Naive thymus-derived CD8-positive, alpha-beta T cell (primary cell): ENCODE measurements around the gene AUNIP. TPM values are rescaled to one million over a fixed set of nuclear protein-coding genes. Genes with fewer than 3 reads are reported as not detected.

ENCODE experiments used
- ATAC-seq, 2 donors: fragments of 150-1000 bp; cut with Tn5 transposase in 1 of 2; sonication (Bioruptor Pico), chemical (Tn5 transposase) in 1 of 2; 1 replicate in 1 of 2; 2 replicates in 1 of 2; pipeline ENCODE4 v1.10.0; 2021; ENCODE audit warnings: mild to moderate bottlenecking in 2 of 2, moderate library complexity in 2 of 2
- POLR2A ChIA-PET: fragments of 350-600 bp; sonication (Branson Sonifier 250); formaldehyde crosslinking; loops from one replicate; lab custom pipeline; 2021; ENCODE audit warnings: antibody characterized with exemption; lab: Charles Lee
- DNase-seq, 10 donors: peaks; one replicate each; pipeline versions ENCODE4 v3.0.0 to v3.0.0-alpha.2; 2020 to 2022
- H3K27ac Mint-ChIP-seq, 10 donors: one replicate each; pipeline ENCODE4 v1.8.0; 2020 to 2022; ENCODE audit warnings: mild to moderate bottlenecking in 10 of 10, mixed read lengths in 10 of 10, moderate library complexity in 4 of 10, inconsistent platforms in 1 of 10
- H3K27me3 Mint-ChIP-seq, 5 donors: one replicate each; pipeline ENCODE4 v1.8.0; 2021 to 2022; ENCODE audit warnings: mixed read lengths in 5 of 5
- H3K36me3 Mint-ChIP-seq, 3 donors: one replicate each; pipeline ENCODE4 v1.8.0; 2020 to 2022; ENCODE audit warnings: mixed read lengths in 3 of 3, mild to moderate bottlenecking in 2 of 3, inconsistent platforms in 1 of 3
- H3K4me1 Mint-ChIP-seq, 4 donors: one replicate each; pipeline ENCODE4 v1.8.0; 2021 to 2022; ENCODE audit warnings: mixed read lengths in 4 of 4
- H3K4me3 Mint-ChIP-seq, 10 donors: one replicate each; pipeline ENCODE4 v1.8.0; 2020 to 2022; ENCODE audit warnings: mild to moderate bottlenecking in 10 of 10, mixed read lengths in 10 of 10, moderate library complexity in 6 of 10, inconsistent platforms in 1 of 10
- H3K9me3 Mint-ChIP-seq, 9 donors: one replicate each; pipeline ENCODE4 v1.8.0; 2020 to 2022; ENCODE audit warnings: mixed read lengths in 9 of 9, mild to moderate bottlenecking in 3 of 9, inconsistent platforms in 1 of 9, moderate library complexity in 1 of 9
- polyA plus RNA-seq, 3 donors: library from polyadenylated mRNA; unstranded; fragments of 300-500 nt; fragmentation: Illumina TruSeq; gene quantifications; one replicate each; pipeline ENCODE4 v1.2.3, GENCODE V29; 2021
- total RNA-seq, 8 experiments: library from RNA in 2 of 8; stranded (reverse) in 2 of 8; gene quantifications; one replicate each; pipeline ENCODE4 v1.2.3 and lab custom pipeline; 2021 to 2026

AUNIP gene
- total and polyA plus RNA-seq, 5 experiments from 2014 or later, result not detected

- POLR2A ChIA-PET, result interaction anchor here (0.7 to 2.6 kb wide), 38 partner anchors 10 to 588 kb away, joined by 3 to 30 read pairs (median 6); partner anchors contain the start of genes LDLRAP1, MAN1C1, PAFAH2 and PAQR7
- DNase-seq (peak; percentile 52 to 87 (median 72)), ATAC-seq (peak; percentile 64 to 76)
- Mint-ChIP-seq H3K27me3 (no peaks in the 10 kb centered on the region), H3K4me1 (peaks cover 20 to 47% (median 40%) of the 10 kb centered on the region in 4 donors), H3K4me3 (peak overlapping the region; percentile 91 to 99 (median 94)), H3K27ac (peak overlapping the region; percentile 95 to 99 (median 97)), H3K9me3 (no peaks in the 10 kb centered on the region), H3K36me3 (no peaks in the 10 kb centered on the region)
These were observed 38.8 kb downstream of the AUNIP start for GRCh38 chr1:25820247-25821111.

DNA sequence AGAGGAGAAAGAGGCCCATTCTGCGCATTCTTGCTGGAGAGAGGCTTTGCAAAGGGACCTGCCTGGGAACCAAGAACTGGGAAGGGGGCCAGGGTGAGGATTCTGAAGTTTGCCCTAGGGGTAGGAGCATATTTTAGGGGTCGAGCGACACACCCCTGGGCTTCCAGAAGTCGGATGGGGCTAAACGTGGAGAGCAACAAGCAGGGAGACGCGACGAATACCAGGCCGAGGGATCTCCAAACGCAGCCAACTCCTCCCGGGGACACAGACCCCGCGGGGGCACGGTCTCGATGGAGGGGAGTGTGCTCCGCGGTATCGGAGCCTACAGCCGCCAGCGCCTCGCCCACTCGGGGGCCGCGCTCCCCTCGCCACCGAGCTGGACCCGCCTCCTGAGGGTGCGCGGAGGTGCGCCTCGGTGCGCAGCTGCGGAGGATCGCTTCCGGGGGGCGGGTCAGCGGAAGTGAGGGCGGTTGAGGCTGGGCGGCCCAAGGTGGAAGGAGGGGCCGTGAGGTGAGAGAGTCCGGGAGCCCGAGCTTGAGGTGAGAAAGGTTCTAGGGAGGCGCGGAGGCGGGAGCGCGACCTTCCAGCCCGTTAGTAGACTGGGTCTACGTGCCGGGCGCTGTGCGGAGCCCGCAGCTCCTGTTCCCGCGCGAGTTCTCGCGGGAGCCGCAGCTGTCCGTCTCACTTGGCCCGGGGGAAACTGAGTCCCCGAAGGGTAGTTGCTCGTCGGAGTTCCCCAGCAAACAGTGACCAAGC lies 39.6 kb downstream of the AUNIP start, which contains the start of gene MTFR1L:
Gene MTFR1L, plus strand, starts transcription at position 464 of the 756 bp plus-strand sequence. CDS start 3,151 bp downstream, outside the sequence.
- POLR2A ChIA-PET, result interaction anchor here (0.5 to 2.6 kb wide), 38 partner anchors 9 to 1255 kb away, joined by 3 to 30 read pairs (median 5); partner anchors contain the start of genes HMGN2, LDLRAP1, MAN1C1 and PAFAH2
- Mint-ChIP-seq H3K4me1 (peaks cover 21 to 47% (median 40%) of the 10 kb centered on the region in 4 donors), H3K27ac (peak within 1 kb of the TSS; percentile 95 to 99 (median 97))

DNA sequence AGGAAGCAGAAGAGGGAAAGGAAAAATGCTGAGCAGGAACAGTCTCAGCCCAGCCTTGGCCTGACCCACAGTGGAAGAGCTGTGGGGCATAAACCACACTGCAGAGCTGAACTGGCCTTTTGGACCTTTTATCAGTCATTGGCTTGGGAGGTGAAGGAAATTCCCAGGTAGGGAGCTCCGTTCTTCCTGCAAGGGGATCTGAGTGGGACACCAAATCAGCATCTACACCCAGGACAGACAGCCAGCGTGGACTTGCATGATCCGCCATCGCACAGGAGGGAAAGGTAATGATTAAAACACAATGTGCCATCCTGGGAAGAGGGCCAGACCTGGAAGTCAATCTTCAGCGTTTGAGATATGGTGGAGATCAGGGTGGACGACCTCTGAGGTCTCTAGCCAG lies 40.7 kb downstream of the AUNIP start:
- DNase-seq (no peak), ATAC-seq (no peak)
- H3K9me3 Mint-ChIP-seq, result no peaks in the 10 kb centered on the region
- POLR2A ChIA-PET, result interaction anchor here (1.1 to 2.6 kb wide), 6 partner anchors 19 to 217 kb away, joined by 3 to 30 read pairs (median 10); partner anchors contain the start of genes PAQR7 and SELENON
- H3K36me3 Mint-ChIP-seq, result peaks cover 0 to 7% (median 5%) of the 10 kb centered on the region in 3 donors
- H3K4me1 Mint-ChIP-seq, result peaks cover 22 to 43% (median 37%) of the 10 kb centered on the region in 4 donors
- peak overlapping the region; percentile 91 to 99 (median 94) for H3K4me3 Mint-ChIP-seq
- no peaks in the 10 kb centered on the region for H3K27me3 Mint-ChIP-seq
- H3K27ac Mint-ChIP-seq, result peak overlapping the region; percentile 80 to 99 (median 95)

More for the DNA sequence above, 39.6 kb downstream of the AUNIP start, which contains the start of gene MTFR1L:
- Mint-ChIP-seq H3K4me3 (peak within 1 kb of the TSS; percentile 91 to 99 (median 94)), H3K27me3 (no peaks in the 10 kb centered on the region), H3K9me3 (no peaks in the 10 kb centered on the region), H3K36me3 (peaks cover 0 to 7% (median 0%) of the 10 kb centered on the region in 3 donors)
- DNase-seq (peak; percentile 89 to 95 (median 92)), ATAC-seq (peak; percentile 81 to 82)

DNA sequence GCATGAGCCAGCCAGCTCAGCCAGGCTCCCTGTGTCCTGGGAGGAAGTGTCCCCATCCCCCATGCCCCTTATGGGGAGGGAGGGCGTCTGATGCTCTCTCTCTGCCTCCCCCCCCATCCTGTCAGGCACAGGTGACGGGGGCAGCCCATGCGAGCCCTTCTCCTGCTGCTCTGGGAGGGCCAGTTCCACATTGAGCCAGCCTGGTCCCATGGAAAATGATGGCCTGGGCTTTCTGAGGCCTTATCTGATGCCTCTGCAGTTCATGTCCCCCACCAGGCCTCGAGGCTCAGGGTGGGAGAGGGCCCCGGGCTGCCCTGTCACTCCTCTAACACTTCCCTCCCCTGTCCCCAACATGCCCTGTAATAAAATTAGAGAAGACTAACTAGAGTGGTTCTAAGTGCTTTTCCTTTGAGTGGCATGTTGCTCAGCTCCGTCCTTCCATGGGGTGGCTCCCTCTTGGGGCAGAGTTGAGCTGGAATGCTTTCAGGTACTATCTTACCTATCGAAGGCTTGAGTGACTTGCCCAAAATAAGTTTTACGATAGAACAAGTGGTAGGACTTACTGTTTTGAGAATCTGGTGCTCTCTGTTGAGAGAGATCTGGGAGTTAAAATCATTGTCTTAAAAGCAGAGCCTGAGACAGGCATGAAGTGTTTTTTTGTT lies 41.3 kb downstream of the AUNIP start:
- Mint-ChIP-seq H3K4me3 (peak overlapping the region; percentile 59 to 99 (median 94)), H3K36me3 (peaks cover 0 to 7% (median 5%) of the 10 kb centered on the region in 3 donors), H3K27me3 (no peaks in the 10 kb centered on the region), H3K27ac (peak overlapping the region; percentile 67 to 99 (median 93)), H3K4me1 (peaks cover 22 to 41% (median 36%) of the 10 kb centered on the region in 4 donors), H3K9me3 (no peaks in the 10 kb centered on the region)
- DNase-seq (no peak), ATAC-seq (no peak)
- POLR2A ChIA-PET, result interaction anchor here (1.1 kb wide), 1 partner anchor 55 kb away, joined by 3 read pairs; no protein-coding TSS in a partner anchor

DNA sequence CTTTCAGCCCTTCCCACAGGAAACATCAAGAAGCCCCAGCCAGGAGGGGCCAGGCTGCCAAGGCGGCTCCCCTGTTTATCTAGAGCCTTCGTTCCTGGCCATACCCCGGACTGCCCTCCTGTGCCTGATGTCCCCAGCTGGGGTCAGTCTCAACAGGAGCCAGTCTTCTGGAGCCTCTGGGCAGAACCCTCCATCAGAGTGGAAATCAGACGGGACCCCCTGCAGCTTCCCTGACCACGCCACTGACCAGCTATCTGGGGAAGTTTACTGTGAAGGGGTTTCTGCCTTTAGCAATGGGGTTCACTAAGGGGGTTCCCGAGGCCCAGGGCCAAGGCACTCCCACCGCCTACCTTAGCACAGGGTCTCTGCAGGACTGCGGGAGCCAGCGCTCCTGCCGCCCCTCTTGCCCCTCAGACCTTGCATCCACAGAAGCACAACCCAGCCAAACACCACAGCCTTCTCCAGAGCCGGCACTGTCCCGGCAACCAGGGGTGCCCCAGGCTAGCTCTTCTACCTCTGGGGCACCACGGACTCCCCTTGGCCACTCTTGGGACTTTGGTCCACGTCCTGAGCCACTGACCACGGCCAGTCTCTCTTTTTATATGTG lies 43.0 kb downstream of the AUNIP start:
- no peak for DNase-seq
- H3K9me3 Mint-ChIP-seq, result no peaks in the 10 kb centered on the region
- no peak overlapping the region for H3K4me3 Mint-ChIP-seq
- POLR2A ChIA-PET, result interaction anchor here (0.6 to 1.6 kb wide), 3 partner anchors 41 to 268 kb away, joined by 3 read pairs; no protein-coding TSS in a partner anchor
- peaks cover 15 to 28% (median 23%) of the 10 kb centered on the region in 4 donors for H3K4me1 Mint-ChIP-seq
- no peak for ATAC-seq
- H3K27me3 Mint-ChIP-seq, result no peaks in the 10 kb centered on the region
- H3K27ac Mint-ChIP-seq, result peak overlapping the region in 2 of 10 donors; percentile 27 to 53
- peaks cover 0 to 7% (median 5%) of the 10 kb centered on the region in 3 donors for H3K36me3 Mint-ChIP-seq

GRCh38 chr1:25815208-25816111 lies 43.8 kb downstream of the AUNIP start:
- Mint-ChIP-seq H3K4me1 (peaks cover 13 to 28% (median 19%) of the 10 kb centered on the region in 4 donors), H3K27me3 (no peaks in the 10 kb centered on the region), H3K36me3 (peaks cover 0 to 7% (median 5%) of the 10 kb centered on the region in 3 donors), H3K27ac (peak overlapping the region in 6 of 10 donors; percentile 12 to 87 (median 60)), H3K4me3 (peak overlapping the region in 1 of 10 donors; percentile 24), H3K9me3 (no peaks in the 10 kb centered on the region)
- DNase-seq, result no peak
- POLR2A ChIA-PET, result interaction anchor here (0.6 to 1.6 kb wide), 4 partner anchors 42 to 268 kb away, joined by 3 read pairs; no protein-coding TSS in a partner anchor
- no peak for ATAC-seq

GRCh38 chr1:25814549-25815087 lies 44.6 kb downstream of the AUNIP start:
- DNase-seq (no peak), ATAC-seq (no peak)
- peaks cover 13 to 29% (median 20%) of the 10 kb centered on the region in 4 donors for H3K4me1 Mint-ChIP-seq
- H3K27ac Mint-ChIP-seq, result peak overlapping the region in 5 of 10 donors; percentile 12 to 87 (median 66)
- no peaks in the 10 kb centered on the region for H3K27me3 Mint-ChIP-seq
- POLR2A ChIA-PET, result interaction anchor here (0.6 to 1.4 kb wide), 2 partner anchors 11 to 217 kb away, joined by 3 read pairs; no protein-coding TSS in a partner anchor
- no peaks in the 10 kb centered on the region for H3K9me3 Mint-ChIP-seq
- H3K4me3 Mint-ChIP-seq, result no peak overlapping the region
- H3K36me3 Mint-ChIP-seq, result peaks cover 0 to 7% (median 5%) of the 10 kb centered on the region in 3 donors

- Mint-ChIP-seq H3K4me3 (no peak overlapping the region), H3K27me3 (no peaks in the 10 kb centered on the region), H3K36me3 (peaks cover 0 to 11% (median 5%) of the 10 kb centered on the region in 3 donors), H3K4me1 (peaks cover 8 to 22% (median 15%) of the 10 kb centered on the region in 4 donors), H3K27ac (peak overlapping the region in 1 of 10 donors; percentile 76), H3K9me3 (no peaks in the 10 kb centered on the region)
- no peak for ATAC-seq
- DNase-seq, result no peak
- POLR2A ChIA-PET, result interaction anchor here (0.6 to 1.4 kb wide), 2 partner anchors 10 to 216 kb away, joined by 3 read pairs; no protein-coding TSS in a partner anchor
These were observed 45.4 kb downstream of the AUNIP start for GRCh38 chr1:25813734-25814471.

DNA sequence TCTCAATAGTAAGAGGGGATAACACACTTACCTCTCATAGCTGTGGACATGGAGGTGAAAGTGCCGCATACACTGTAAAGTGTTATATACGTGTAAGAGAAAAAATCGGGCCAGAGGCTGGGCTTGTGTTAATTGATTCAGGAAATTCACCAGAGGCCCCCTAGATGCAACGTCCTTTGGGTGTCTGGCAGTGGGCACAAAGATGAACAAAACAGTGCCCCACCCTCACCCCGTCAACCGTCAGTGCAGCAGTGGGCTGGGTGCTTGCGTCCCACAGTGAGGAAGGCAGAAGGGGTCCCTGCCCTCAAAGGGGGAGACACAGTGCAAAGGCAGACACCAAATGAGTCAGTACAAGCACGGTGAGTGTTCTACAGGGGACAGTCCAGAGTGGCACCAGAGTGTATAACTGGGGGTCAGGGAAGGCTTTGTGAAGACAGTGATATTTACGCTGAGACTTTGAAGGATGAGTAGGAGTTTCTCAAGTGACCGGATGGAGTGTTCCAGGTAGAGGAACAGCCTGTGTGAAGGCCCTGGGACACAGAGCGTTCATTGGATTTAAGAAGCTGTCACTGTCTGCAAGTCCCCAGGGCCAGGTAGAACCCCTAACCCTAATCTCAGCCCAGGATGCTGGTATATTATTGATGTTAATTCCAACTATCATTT lies 46.1 kb downstream of the AUNIP start:
- H3K4me1 Mint-ChIP-seq, result peaks cover 2 to 15% (median 10%) of the 10 kb centered on the region in 4 donors
- no peaks in the 10 kb centered on the region for H3K9me3 Mint-ChIP-seq
- no peak overlapping the region for H3K4me3 Mint-ChIP-seq
- peaks cover 0 to 15% (median 5%) of the 10 kb centered on the region in 3 donors for H3K36me3 Mint-ChIP-seq
- H3K27ac Mint-ChIP-seq, result peak overlapping the region in 2 of 10 donors; percentile 66 to 76
- ATAC-seq, result no peak
- POLR2A ChIA-PET, result interaction anchor here (0.7 to 4.3 kb wide), 3 partner anchors 204 to 312 kb away, joined by 3 to 22 read pairs (median 4); no protein-coding TSS in a partner anchor
- no peak for DNase-seq
- no peaks in the 10 kb centered on the region for H3K27me3 Mint-ChIP-seq
